OCI-LY7 (cell line): Measurements from ENCODE around the gene PPP2R3A. TPM values are rescaled to one million over a fixed set of nuclear protein-coding genes. Genes with fewer than 3 reads are reported as not detected.
"Not testable (repeated sequence)": the region's sequence is repeated elsewhere in the genome, so short reads cannot be mapped to it uniquely, and the experiment has no call there.

ENCODE experiments used
- BruUV-seq: library from RNA; stranded (reverse); fragments of 400-500 nt; replicated peaks from 2 replicates; lab custom pipeline; 2021; lab: Mats Ljungman, UMichigan
- CTCF ChIA-PET: fragments of 300-600 bp; sonication (Branson Sonifier 250); formaldehyde crosslinking; loops from one replicate; lab custom pipeline; 2022; ENCODE audit warnings: antibody characterized with exemption; ENCODE audit not compliant: unreplicated experiment; lab: Charles Lee
- POLR2A ChIA-PET: fragments of 300-600 bp; sonication (Branson Sonifier 250); formaldehyde crosslinking; loops from one replicate; lab custom pipeline; 2022; ENCODE audit warnings: antibody characterized with exemption; lab: Charles Lee
- DNase-seq: peaks from one replicate; pipeline ENCODE4 v3.0.0-alpha.2; 2015; ENCODE audit warnings: low spot score
- H2AFZ ChIP-seq: fragments of 200-600 bp; sonication (generic), shearing (Covaris generic); 2 replicates; pipeline ENCODE4 v1.6.1; 2014; ENCODE audit warnings: mild to moderate bottlenecking, antibody characterized with exemption, low read length, moderate library complexity
- H3K27ac ChIP-seq: fragments of 200-600 bp; sonication (generic); 2 replicates; pipeline ENCODE4 v1.5.1; 2014; ENCODE audit warnings: mixed run types, low read depth, mild to moderate bottlenecking, moderate library complexity, low read length, inconsistent platforms; ENCODE audit not compliant: poor library complexity, severe bottlenecking
- H3K36me3 ChIP-seq: fragments of 200-600 bp; sonication (generic); 2 replicates; pipeline ENCODE4 v1.6.1; 2014; ENCODE audit warnings: mild to moderate bottlenecking, antibody characterized with exemption, low read length, moderate library complexity, mixed read lengths; ENCODE audit not compliant: insufficient read depth
- H3K4me1 ChIP-seq: fragments of 200-600 bp; sonication (generic); 2 replicates; pipeline ENCODE4 v1.5.1; 2014; ENCODE audit warnings: mild to moderate bottlenecking, low read length; ENCODE audit not compliant: insufficient read depth, poor library complexity, severe bottlenecking
- H3K4me2 ChIP-seq: fragments of 200-600 bp; sonication (generic); 2 replicates; pipeline ENCODE4 v1.6.1; 2014; ENCODE audit warnings: mild to moderate bottlenecking, low read length
- H3K4me3 ChIP-seq: fragments of 200-600 bp; sonication (generic); 2 replicates; pipeline ENCODE4 v1.5.1; 2014; ENCODE audit warnings: mild to moderate bottlenecking, low read depth, low read length; ENCODE audit not compliant: poor library complexity, severe bottlenecking
- H3K79me2 ChIP-seq: fragments of 200-600 bp; sonication (generic); 2 replicates; pipeline ENCODE4 v1.6.1; 2016; ENCODE audit warnings: low read depth, mild to moderate bottlenecking, low read length, moderate library complexity, mixed read lengths; ENCODE audit not compliant: insufficient read depth
- H3K9me2 ChIP-seq: fragments of 200-600 bp; sonication (generic); 2 replicates; pipeline ENCODE4 v1.6.1; 2016; ENCODE audit warnings: mild to moderate bottlenecking, low read length, mixed read lengths; ENCODE audit not compliant: insufficient read depth
- H3K9me3 ChIP-seq: fragments of 200-600 bp; sonication (generic); 2 replicates; pipeline ENCODE4 v1.6.1; 2014; ENCODE audit warnings: mild to moderate bottlenecking, mixed run types, low read length, mixed read lengths
- H4K20me1 ChIP-seq: fragments of 200-600 bp; sonication (generic); 2 replicates; pipeline ENCODE4 v1.6.1; 2014; ENCODE audit warnings: mild to moderate bottlenecking, antibody characterized with exemption, low read length, moderate library complexity, mixed read lengths; ENCODE audit not compliant: insufficient read depth
- EZH2phosphoT487 ChIP-seq: fragments of 200-600 bp; sonication (generic); IDR thresholded peaks from 2 replicates; pipeline ENCODE4 v1.6.1; 2018; ENCODE audit warnings: low read depth, borderline replicate concordance, mild to moderate bottlenecking, mixed run types, antibody characterized with exemption, low read length, moderate library complexity, mixed read lengths
- intact Hi-C: fragments of 100-400 bp; cut with micrococcal nuclease; formaldehyde crosslinking; loops from one replicate; pipeline ENCODE4 v1.10.0; 2022; ENCODE audit not compliant: unreplicated experiment
- total RNA-seq, 2 experiments: library from RNA; depleted of rRNA in 1 of 2; stranded (reverse); fragments of >200 nt in 1 of 2; shearing (Covaris generic) in 1 of 2; gene quantifications; 2 replicates each; pipeline ENCODE4 v1.2.3, GENCODE V29; 2014 to 2022
- TF ChIP-seq, protein P1 (sequence below): fragments of 200-600 bp; sonication (generic); conservative IDR thresholded peaks from 2 replicates; pipeline ENCODE4 v1.5.1; 2014; ENCODE audit warnings: mild to moderate bottlenecking, antibody characterized with exemption, low read length, moderate library complexity, mixed read lengths

Gene PPP2R3A
- total RNA-seq, 2 experiments from 2014 or later: 0.22 to 0.27 TPM

DNA sequence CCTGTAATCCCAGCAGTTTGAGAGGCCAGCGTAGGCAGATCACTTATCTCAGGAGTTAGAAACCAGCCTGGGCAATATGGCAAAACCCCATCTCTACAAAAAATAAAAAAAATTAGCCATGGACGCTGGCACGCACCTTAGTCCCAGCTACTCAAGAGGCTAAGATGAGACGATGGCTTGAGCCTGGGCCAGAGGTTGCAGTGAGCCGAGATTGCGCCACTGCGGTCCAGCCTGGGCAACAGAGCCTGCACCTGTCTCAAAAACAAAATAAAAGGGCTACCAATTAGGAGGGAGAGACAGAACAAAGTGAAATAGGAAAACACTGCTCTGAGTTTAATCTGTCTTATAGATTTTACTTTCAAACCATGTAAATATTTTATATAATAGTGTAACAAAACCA lies 196.8 kb downstream of the PPP2R3A start:
- H2AFZ ChIP-seq: no peak overlapping the region
- no peak for TF ChIP-seq EZH2phosphoT487
- TF ChIP-seq, protein P1, sequence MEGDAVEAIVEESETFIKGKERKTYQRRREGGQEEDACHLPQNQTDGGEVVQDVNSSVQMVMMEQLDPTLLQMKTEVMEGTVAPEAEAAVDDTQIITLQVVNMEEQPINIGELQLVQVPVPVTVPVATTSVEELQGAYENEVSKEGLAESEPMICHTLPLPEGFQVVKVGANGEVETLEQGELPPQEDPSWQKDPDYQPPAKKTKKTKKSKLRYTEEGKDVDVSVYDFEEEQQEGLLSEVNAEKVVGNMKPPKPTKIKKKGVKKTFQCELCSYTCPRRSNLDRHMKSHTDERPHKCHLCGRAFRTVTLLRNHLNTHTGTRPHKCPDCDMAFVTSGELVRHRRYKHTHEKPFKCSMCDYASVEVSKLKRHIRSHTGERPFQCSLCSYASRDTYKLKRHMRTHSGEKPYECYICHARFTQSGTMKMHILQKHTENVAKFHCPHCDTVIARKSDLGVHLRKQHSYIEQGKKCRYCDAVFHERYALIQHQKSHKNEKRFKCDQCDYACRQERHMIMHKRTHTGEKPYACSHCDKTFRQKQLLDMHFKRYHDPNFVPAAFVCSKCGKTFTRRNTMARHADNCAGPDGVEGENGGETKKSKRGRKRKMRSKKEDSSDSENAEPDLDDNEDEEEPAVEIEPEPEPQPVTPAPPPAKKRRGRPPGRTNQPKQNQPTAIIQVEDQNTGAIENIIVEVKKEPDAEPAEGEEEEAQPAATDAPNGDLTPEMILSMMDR: no peak
- ChIA-PET CTCF (no interaction called here), POLR2A (no interaction called here)
- H3K9me2 ChIP-seq: no peaks in the 10 kb centered on the region
- H4K20me1 ChIP-seq: peaks cover 24% of the 10 kb centered on the region
- no peak overlapping the region for H3K4me2 ChIP-seq
- no peak for DNase-seq
- H3K27ac ChIP-seq: no peak overlapping the region
- H3K36me3 ChIP-seq: peaks cover 45% of the 10 kb centered on the region
- BruUV-seq: no TSS peak
- peaks cover 25% of the 10 kb centered on the region; the same call in 1 of the 2 replicates for H3K9me3 ChIP-seq
- H3K4me3 ChIP-seq: no peak overlapping the region
- no peaks in the 10 kb centered on the region for H3K4me1 ChIP-seq
- H3K79me2 ChIP-seq: peaks cover 99% of the 10 kb centered on the region
- intact Hi-C loops: no loop called here

DNA sequence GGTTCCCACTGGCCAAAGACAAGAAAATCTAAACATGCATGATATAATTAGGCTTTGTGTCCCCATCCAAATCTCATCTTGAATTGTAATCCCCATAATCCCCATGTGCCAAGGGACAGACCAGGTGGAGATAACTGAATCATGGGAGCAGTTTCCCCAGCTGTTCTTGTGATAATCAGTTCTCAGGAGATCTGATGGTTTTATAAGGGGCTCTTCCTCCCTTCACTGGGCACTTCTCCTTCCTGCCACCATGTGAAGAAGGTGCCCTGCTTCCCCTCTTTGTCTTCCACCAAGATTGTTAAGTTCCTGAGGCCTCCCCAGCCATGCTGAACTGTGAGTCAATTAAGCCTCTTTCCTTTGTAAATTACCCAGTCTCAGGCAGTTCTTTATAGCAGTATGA lies 198.1 kb downstream of the PPP2R3A start:
- H3K9me2 ChIP-seq, intact Hi-C loops, H3K4me3 ChIP-seq, CTCF ChIA-PET, DNase-seq, H3K4me2 ChIP-seq, H3K27ac ChIP-seq, H3K4me1 ChIP-seq, BruUV-seq, H2AFZ ChIP-seq: not testable (repeated sequence)
- H4K20me1 ChIP-seq: peaks cover 18% of the 10 kb centered on the region
- H3K79me2 ChIP-seq: peaks cover 99% of the 10 kb centered on the region
- H3K36me3 ChIP-seq: peaks cover 41% of the 10 kb centered on the region
- POLR2A ChIA-PET: interaction anchor here (1.1 kb wide), 2 partner anchors 24 to 33 kb away, joined by 4 to 6 read pairs; no protein-coding TSS in a partner anchor
- H3K9me3 ChIP-seq: peaks cover 25% of the 10 kb centered on the region; the same call in 1 of the 2 replicates

DNA sequence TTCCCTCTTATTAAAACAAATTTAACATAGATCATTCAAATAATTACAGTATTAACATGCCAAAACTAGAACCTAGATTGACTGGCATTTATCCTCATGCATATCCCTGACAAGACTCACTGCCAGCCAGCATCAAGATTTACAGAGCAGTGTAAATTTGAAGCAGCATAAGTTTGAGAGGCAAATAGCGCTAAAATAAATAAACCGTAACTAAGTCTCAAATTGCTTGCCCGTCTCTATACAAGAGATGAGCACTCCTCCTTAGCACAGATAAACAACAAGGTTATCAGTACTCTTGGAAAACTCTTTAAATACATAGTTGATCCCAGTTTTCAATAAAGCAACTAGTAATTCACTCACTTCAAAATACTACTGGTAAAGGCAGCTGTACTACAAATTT lies 201.0 kb downstream of the PPP2R3A start:
- POLR2A ChIA-PET: interaction anchor here (0.7 kb wide), 1 partner anchor 171 kb away, joined by 3 read pairs; no protein-coding TSS in a partner anchor
- H3K9me3 ChIP-seq: peaks cover 16% of the 10 kb centered on the region; the same call in 1 of the 2 replicates
- DNase-seq: no peak
- H3K79me2 ChIP-seq: peaks cover 100% of the 10 kb centered on the region
- peaks cover 40% of the 10 kb centered on the region for H3K36me3 ChIP-seq
- H4K20me1 ChIP-seq: peaks cover 23% of the 10 kb centered on the region
- TSS peak; percentile 11 for BruUV-seq
- H3K27ac ChIP-seq: no peak overlapping the region
- H2AFZ ChIP-seq: no peak overlapping the region
- H3K4me3 ChIP-seq: no peak overlapping the region
- peaks cover 6% of the 10 kb centered on the region for H3K4me1 ChIP-seq
- CTCF ChIA-PET: no interaction called here
- intact Hi-C loops: no loop called here
- no peak for TF ChIP-seq EZH2phosphoT487
- TF ChIP-seq, protein P1: no peak
- no peaks in the 10 kb centered on the region for H3K9me2 ChIP-seq
- no peak overlapping the region for H3K4me2 ChIP-seq

DNA sequence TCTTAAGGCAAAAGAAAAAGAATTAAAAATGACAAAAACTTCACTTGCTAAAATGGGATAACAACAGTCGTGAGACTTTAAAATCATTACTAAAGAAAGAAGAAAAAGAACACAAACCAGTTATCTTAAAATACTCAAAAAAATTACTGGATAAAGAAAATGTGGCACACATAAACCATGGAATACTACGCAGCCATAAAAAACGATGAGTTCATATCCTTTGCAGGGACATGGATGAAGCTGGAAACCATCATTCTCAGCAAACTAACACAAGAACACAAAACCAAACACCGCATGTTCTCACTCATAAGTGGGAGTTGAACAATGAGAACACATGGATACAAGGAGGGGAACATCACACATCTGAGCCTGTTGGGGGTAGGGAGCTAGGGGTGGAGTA lies 202.7 kb downstream of the PPP2R3A start:
- BruUV-seq, H3K9me3 ChIP-seq, H3K4me3 ChIP-seq, H3K9me2 ChIP-seq, H3K4me2 ChIP-seq, H2AFZ ChIP-seq, DNase-seq, CTCF ChIA-PET, intact Hi-C loops, H3K27ac ChIP-seq: not testable (repeated sequence)
- H3K4me1 ChIP-seq: peaks cover 11% of the 10 kb centered on the region
- peaks cover 36% of the 10 kb centered on the region for H4K20me1 ChIP-seq
- peaks cover 100% of the 10 kb centered on the region for H3K79me2 ChIP-seq
- peaks cover 34% of the 10 kb centered on the region for H3K36me3 ChIP-seq
- POLR2A ChIA-PET: interaction anchor here (0.6 to 1.0 kb wide), 3 partner anchors 9 to 23 kb away, joined by 3 to 4 read pairs (median 3); no protein-coding TSS in a partner anchor
